Stimulated activated CD4-positive, alpha-beta T cell treated with anti-CD3 and anti-CD28 coated beads, TNF-alpha, amount 100 ng/mL, for 1 hour (primary cell): ENCODE measurements around the gene SLC35A3.
"Not testable (repeated sequence)": the region's sequence is repeated elsewhere in the genome, so short reads cannot be mapped to it uniquely, and the experiment has no call there.

Experiments
- DNase-seq, 3 donors: peaks; one replicate each; pipeline ENCODE4 v3.0.0-alpha.2; 2020; ENCODE audit warnings: low read depth in 3 of 3, low spot score in 1 of 3

The SLC35A3 gene

DNA sequence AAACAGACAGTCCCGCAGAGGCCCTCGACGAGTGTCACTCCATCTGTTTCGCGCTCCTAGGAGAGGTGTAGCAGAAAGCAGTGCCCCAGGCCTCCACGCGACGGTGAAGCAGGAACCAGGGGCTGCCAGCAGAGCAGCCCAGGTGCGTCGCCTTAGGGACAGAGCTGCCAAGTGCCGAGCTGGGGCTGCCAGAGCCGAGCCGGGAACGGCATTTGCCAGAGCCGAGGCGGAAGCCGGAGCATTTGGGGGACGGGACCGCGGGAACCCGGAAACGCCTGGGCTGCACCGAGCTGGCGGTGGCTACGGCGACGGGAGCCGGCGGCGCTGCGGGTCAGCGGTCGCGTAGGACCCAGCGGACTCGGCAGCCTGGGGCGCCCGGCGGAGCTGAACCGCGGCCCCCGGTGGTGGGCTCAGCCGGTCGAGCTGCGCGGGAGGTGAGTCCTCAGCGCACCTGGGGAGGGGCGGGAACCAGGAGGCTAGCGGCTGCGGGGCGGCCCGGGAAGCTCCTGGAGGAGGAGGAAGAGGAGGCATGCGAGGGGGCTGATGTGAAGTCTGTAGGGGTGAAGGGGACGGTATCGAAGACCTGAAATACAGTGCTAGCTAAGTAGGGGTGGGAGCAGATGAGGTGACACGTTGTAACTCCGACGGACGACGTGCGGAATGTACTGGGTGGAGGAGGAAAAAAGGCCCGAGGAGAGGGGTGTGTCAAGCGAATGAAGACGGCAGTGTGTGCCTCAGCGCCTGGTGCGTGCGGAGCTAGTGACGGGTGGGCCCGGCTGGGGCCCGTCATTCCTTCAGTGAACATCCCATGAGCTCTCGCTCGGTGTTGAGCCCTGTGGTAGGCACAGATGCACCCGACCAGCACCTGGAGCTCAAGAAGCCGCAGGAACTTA is at the start of gene SLC35A3:
TSS of gene SLC35A3 (plus strand) at position 268 of the 893 bp plus-strand sequence. CDS start 23,559 bp downstream, outside the sequence.
- DNase-seq: peak; percentile 26 to 73 (median 48)

GRCh38 chr1:99934801-99935200 is 35.0 kb upstream of the SLC35A3 start:
- DNase-seq: no peak

DNA sequence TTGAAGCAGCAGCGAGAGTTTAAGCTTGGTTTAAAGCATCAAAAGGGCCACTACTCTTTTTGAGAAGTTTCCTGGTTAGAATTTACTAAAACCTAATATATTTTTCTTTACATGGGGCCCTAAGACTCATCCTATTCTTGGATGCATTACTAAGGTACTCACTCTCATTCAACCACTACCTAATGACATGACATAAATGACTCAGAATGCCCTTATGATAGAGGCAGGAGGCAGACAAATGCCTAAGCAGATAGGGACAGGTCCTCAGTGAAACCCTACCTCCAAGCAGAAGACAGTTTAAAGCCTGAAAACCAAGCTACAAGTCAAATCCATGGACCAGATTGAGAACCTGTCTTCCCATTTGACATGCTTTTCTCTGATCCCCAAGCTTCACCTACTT is 34.3 kb upstream of the SLC35A3 start:
- no peak for DNase-seq

DNA sequence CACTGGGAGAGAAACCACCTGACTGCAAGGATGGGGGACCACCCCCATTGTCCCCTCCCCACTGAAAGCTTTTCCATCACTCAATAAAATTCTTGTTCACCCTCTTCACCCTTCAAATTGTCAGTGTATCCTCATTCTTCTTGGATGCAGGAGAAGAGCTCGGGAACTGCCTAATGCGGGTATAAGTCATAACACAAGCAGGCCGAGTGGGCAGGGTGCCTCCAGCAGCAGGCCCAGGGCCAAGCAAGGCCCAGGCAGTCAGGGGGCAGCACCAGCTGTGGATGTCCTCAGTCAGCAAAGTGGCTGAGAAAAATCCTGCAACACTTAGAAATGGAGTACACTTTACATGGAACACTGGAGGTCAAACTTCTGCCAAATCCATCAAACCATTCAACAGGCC is 33.7 kb upstream of the SLC35A3 start:
- DNase-seq: no peak

DNA sequence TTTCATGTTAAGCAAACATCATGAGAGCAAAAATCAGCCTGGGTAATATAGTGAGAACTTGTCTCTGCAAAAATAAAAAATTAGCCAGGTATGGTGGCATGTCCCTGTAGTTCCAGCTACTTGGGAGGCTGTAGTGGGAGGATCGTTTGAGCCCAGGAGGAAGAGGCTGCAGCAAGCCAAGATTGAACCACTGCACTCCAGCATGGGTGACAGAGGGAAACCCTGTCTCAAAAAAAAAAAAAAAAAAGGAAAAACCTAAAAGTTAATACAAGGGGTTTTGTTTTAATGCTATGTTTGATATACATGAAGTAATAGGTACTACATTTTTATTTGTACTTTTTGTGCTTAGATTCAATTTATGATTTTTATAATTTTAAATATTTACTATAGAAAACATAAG is 27.1 kb upstream of the SLC35A3 start:
- DNase-seq: no peak

DNA sequence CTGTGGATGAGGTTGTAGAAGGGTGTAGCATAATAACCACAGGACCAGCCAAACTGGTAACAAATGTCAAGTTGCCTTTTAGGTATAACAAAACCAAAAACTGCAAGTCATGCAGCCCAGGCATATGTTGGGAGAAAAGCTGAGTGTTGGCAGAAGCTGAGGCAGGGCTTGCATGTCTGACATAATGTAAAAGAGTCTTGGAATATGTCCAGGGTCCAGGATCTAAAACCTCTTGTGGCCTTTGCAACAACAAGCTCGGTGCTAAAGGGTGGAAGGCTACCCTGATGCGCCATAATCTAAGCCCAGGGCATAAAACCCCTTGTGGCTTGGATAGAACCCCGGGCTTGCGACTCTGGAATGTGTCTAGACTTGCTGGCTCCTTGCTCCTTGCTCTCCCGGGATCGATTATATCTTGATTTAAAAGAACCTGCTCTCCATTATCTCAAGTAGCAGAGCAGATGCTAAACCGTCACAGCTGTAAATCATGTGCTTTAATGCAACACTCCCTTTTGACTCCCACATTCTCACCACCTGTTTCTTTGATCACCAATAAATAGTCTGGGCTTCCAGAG is 26.5 kb upstream of the SLC35A3 start:
- no peak for DNase-seq

DNA sequence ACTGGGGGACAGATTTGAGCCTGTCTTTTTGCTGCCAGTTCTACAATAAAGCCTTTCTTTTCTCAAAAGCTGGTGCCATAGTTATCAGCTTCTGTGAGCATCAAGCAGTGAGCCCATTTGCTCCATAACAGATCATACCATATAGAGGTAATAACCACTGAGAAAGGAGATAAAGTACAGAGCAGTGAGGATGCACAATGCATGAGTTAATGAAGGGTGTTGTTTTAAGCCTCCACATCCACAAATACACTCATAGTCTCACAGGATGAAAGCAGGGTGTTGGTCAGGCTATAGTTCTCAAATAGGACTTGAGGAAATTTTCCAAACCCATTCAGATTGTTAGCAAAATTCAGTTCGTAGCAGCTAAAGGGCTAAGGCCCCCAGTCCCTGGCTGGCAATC is 25.6 kb upstream of the SLC35A3 start:
- no peak for DNase-seq

- no peak for DNase-seq
These were observed 24.6 kb upstream of the SLC35A3 start for GRCh38 chr1:99945174-99945573.

- no peak for DNase-seq
These were observed 19.3 kb upstream of the SLC35A3 start for GRCh38 chr1:99950486-99950885.

- DNase-seq: no peak
These were observed 17.3 kb upstream of the SLC35A3 start for GRCh38 chr1:99952522-99952921.

- DNase-seq: no peak
These were observed 14.4 kb upstream of the SLC35A3 start for GRCh38 chr1:99955375-99955774.

- DNase-seq: no peak
These were observed 13.0 kb upstream of the SLC35A3 start for GRCh38 chr1:99956755-99957154.

DNA sequence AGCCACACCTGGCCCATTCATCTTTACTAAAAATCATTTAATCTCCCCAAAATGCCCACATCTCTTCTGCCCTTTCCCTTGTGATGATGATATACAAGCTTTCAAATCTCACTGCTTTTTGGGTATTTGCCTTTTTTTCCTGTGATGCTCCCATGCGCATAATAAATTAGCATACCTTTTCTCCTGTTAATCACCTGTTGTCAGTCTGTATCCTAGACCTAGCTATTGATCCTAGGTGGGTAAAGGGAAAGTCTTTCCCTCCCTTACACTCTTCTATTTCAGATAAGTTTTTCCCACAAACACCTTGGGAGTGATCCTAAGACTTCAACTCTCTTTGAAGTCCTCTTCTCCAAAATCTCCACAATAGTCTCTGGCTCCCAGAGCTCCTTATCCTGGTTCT is 12.0 kb upstream of the SLC35A3 start:
- no peak for DNase-seq

GRCh38 chr1:99959189-99959705 is 10.5 kb upstream of the SLC35A3 start:
- not testable (repeated sequence) for DNase-seq

DNA sequence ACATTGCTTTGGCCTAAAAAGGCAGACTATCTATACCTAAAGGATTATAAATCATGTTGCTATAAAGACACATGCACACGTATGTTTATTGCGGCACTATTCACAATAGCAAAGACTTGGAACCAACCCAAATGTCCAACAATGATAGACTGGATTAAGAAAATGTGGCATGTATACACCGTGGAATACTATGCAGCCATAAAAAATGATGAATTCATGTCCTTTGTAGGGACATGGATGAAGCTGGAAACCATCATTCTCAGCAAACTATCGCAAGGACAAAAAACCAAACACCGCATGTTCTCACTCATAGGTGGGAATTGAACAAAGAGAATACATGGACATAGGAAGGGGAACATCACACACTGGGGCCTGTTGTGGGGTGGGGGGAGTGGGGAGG is 9.5 kb upstream of the SLC35A3 start:
- not testable (repeated sequence) for DNase-seq

DNA sequence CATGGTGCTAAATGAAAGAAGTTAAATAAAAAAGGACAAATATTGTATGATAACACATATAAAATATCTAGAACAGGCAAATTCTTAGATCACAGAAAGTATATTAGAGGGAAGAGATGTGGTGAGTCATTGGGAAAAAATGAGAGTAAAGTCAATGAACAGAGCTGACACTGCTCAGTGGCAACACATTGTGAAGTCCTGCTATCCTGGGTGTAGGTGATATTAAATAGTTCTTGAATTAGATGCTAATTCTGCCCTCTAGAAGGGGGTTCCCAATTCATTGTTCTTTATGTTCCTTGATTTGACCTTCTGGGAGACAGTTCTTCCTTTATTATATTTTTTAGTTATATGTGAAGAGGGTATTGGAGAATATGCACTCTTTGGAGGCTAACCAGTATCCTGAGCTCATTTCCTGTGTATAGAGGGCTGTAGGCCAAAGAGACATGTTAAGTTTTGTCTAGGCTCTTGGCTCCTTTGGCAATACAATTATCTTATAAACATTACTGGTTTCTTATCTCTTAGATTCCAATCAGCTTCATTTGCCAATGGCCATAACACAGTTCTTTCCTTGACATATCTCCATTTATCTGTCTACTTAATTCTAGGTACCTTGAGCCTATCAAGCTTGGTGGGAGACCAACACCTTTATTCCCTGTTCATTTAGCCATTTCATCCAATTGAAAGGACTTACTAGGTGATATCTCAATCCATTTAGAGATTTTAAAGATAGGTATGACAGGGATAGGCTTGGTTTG is 6.6 kb upstream of the SLC35A3 start:
- DNase-seq: no peak

- DNase-seq: no peak
These were observed 5.0 kb upstream of the SLC35A3 start for GRCh38 chr1:99964806-99965205.

DNA sequence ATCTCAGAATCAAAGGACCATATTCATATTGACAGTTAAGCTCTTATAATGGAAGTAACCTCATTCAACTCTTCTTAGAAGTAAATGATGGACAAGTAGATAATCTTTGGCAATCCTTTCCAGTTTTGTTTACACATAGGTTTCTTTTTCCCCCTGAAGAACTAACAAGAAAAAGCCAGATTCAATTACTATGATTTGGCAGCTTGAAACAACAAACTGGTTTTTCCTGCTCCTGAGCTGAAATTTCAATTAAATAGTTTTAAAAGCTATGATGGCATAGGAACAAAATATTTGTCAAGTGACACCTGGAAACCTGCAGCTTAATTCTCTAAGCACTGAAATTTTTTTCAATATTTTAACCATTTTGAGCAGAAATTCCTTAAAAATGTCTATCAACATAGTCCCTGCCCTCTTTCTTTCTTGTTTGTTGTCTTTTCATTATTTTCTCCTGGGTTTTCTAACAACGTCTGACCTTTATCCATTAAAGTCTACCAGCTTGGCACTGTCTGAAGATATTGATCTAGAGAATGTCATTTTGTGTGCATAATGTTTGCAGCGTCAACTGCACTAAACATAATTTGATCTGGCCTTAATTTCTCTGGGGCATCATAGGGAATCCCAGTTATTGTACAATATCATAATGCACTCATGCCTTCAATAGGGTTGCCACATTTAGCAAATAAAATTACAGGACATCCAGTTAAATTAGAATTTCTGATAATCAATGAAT is 4.0 kb upstream of the SLC35A3 start:
- no peak for DNase-seq

DNA sequence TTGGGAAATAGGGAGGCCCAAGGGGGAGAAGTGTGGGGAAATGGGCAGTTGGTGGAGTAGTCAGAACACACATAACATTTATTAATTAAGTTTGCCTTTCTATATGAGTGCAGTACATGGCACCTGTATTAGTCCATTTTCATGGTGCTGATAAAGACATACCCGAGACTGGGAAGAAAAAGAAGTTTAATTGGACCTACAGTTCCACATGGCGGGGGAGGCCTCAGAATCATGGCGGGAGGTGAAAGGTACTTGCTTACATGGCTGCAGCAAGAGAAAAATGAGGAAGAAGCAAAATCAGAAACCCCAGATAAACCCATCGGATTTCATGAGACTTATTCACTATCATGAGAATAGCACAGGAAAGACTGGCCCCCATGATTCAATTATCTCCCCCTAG is 1.6 kb upstream of the SLC35A3 start:
- DNase-seq: no peak

- DNase-seq: peak in 1 of 3 donors; percentile 2
These were observed 502 bp upstream of the SLC35A3 start for GRCh38 chr1:99969260-99969728.

DNA sequence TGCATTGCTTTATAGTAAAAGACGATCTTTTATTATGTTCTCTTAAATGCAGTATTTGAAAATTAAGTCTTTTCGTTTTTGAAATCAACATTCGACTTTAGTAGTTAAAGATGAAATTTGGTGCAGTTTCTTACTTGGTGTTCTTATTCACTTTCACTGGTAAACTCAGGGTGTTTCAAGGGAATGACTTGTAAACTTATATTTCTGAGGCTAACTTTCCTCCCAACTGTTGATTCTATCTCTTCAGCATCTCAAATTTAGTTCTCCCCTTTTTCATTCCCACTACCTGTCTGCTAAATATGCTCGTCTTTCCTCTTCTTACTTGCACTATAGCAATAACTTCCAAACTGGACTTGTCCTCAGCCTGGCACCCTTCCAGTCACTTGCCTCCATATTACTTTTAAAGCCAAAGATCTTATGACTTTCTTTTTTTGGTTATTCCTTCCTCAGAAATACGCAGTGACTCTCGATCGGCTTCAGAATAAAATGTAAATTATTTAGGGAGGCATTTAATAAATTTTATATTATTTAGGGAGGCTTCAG is 988 bp downstream of the SLC35A3 start:
- no peak for DNase-seq
